Nephron (organoid): ENCODE data around the gene CST7.
"Not testable (repeated sequence)": the region's sequence is repeated elsewhere in the genome, so short reads cannot be mapped to it uniquely, and the experiment has no call there.

Experiments used
- H3K27ac Mint-ChIP-seq, 3 experiments: 2 replicates each; pipeline ENCODE4 v1.8.0; 2020; ENCODE audit warnings: mixed read lengths in 3 of 3, mild to moderate bottlenecking in 2 of 3, moderate library complexity in 1 of 3
- H3K27me3 Mint-ChIP-seq: 2 replicates; pipeline ENCODE4 v1.8.0; 2021; ENCODE audit warnings: low read depth, mild to moderate bottlenecking, moderate library complexity, mixed read lengths
- H3K36me3 Mint-ChIP-seq: 2 replicates; pipeline ENCODE4 v1.8.0; 2020; ENCODE audit warnings: low read depth, mixed read lengths
- H3K4me1 Mint-ChIP-seq: 2 replicates; pipeline ENCODE4 v1.8.0; 2020; ENCODE audit warnings: mixed read lengths
- H3K4me3 Mint-ChIP-seq, 3 experiments: 2 replicates each; pipeline ENCODE4 v1.8.0; 2020; ENCODE audit warnings: mild to moderate bottlenecking in 3 of 3, mixed read lengths in 3 of 3, moderate library complexity in 2 of 3
- H3K9me3 Mint-ChIP-seq: 2 replicates; pipeline ENCODE4 v1.8.0; 2020; ENCODE audit warnings: mixed read lengths
- TF ChIP-seq, protein P1 (sequence below), 3 experiments: fragments of 200-600 bp; sonication (generic); IDR thresholded peaks; one replicate each; pipeline ENCODE4 v1.5.0; 2021; ENCODE audit warnings: antibody characterized with exemption in 3 of 3; ENCODE audit not compliant: unreplicated experiment in 3 of 3

CST7 gene

GRCh38 chr20:24918579-24919566 lies 30.2 kb upstream of the CST7 start:
- peaks cover 8% of the 10 kb centered on the region for H3K9me3 Mint-ChIP-seq
- peak overlapping the region in 2 of 3 experiments; percentile 1 to 54 for H3K4me3 Mint-ChIP-seq
- peaks cover 32% of the 10 kb centered on the region for H3K4me1 Mint-ChIP-seq
- H3K27me3 Mint-ChIP-seq: peaks cover 19% of the 10 kb centered on the region
- H3K36me3 Mint-ChIP-seq: peaks cover 5% of the 10 kb centered on the region
- peak overlapping the region in 2 of 3 experiments; percentile 6 to 13 for H3K27ac Mint-ChIP-seq
- TF ChIP-seq, protein P1, sequence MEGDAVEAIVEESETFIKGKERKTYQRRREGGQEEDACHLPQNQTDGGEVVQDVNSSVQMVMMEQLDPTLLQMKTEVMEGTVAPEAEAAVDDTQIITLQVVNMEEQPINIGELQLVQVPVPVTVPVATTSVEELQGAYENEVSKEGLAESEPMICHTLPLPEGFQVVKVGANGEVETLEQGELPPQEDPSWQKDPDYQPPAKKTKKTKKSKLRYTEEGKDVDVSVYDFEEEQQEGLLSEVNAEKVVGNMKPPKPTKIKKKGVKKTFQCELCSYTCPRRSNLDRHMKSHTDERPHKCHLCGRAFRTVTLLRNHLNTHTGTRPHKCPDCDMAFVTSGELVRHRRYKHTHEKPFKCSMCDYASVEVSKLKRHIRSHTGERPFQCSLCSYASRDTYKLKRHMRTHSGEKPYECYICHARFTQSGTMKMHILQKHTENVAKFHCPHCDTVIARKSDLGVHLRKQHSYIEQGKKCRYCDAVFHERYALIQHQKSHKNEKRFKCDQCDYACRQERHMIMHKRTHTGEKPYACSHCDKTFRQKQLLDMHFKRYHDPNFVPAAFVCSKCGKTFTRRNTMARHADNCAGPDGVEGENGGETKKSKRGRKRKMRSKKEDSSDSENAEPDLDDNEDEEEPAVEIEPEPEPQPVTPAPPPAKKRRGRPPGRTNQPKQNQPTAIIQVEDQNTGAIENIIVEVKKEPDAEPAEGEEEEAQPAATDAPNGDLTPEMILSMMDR (IDR thresholded peaks at IDR 0.05; ENCODE audit: unreplicated experiment in 3 of 3): no peak

GRCh38 chr20:24919665-24920064 lies 29.4 kb upstream of the CST7 start:
- peaks cover 19% of the 10 kb centered on the region for H3K27me3 Mint-ChIP-seq
- H3K4me1 Mint-ChIP-seq: peaks cover 32% of the 10 kb centered on the region
- H3K4me3 Mint-ChIP-seq: peak overlapping the region in 1 of 3 experiments; percentile 5
- H3K27ac Mint-ChIP-seq, H3K36me3 Mint-ChIP-seq, H3K9me3 Mint-ChIP-seq: not testable (repeated sequence)

DNA sequence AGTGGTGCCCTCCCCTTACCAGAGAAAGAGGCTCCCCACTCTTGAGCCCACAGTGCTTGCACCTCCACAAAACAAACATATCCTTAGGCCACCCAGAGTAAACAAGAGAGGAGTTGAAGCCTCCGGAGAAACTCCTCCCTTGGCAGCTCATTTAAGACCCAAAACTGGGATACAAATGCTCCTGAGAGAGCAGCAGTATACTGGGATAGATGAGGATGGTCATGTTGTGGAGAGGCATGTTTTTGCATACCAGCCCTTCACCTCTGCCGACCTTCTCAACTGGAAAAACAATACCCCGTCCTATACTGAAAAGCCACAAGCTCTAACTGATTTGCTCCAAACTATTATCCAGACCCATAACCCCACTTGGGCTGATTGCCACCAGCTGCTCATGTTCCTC lies 28.4 kb upstream of the CST7 start:
- Mint-ChIP-seq H3K4me1 (peaks cover 32% of the 10 kb centered on the region), H3K27me3 (peaks cover 18% of the 10 kb centered on the region), H3K27ac (peak overlapping the region in 2 of 3 experiments; percentile 21 to 32)
- H3K9me3 Mint-ChIP-seq, H3K4me3 Mint-ChIP-seq, H3K36me3 Mint-ChIP-seq: not testable (repeated sequence)

DNA sequence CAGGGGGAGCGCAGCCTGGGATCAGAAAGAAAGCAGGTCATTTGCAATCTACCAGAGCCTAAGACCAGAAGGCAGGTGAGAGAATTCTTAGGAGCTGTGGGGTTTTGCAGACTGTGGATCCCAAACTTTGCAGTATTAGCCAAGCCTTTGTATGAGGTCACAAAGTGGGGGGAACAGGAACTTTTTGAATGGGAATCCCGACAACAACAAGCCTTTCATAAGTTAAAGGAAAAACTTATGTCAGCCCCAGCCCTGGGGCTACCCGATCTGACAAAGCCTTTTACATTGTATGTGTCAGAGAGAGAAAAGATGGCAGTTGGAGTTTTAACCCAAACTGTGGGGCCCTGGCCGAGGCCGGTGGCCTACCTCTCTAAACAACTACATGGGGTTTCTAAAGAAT lies 19.8 kb upstream of the CST7 start:
- not testable (repeated sequence) for H3K27me3 Mint-ChIP-seq, H3K9me3 Mint-ChIP-seq, H3K36me3 Mint-ChIP-seq, H3K4me1 Mint-ChIP-seq, H3K4me3 Mint-ChIP-seq
- peak overlapping the region in 1 of 3 experiments; percentile 24 for H3K27ac Mint-ChIP-seq

GRCh38 chr20:24929867-24930723 lies 19.0 kb upstream of the CST7 start:
- H3K4me1 Mint-ChIP-seq, H3K36me3 Mint-ChIP-seq, H3K4me3 Mint-ChIP-seq, H3K9me3 Mint-ChIP-seq, H3K27me3 Mint-ChIP-seq: not testable (repeated sequence)
- peak overlapping the region; percentile 75 to 90 (median 75) for H3K27ac Mint-ChIP-seq

GRCh38 chr20:24930724-24931688 lies 18.1 kb upstream of the CST7 start:
- H3K4me3 Mint-ChIP-seq, H3K9me3 Mint-ChIP-seq: not testable (repeated sequence)

DNA sequence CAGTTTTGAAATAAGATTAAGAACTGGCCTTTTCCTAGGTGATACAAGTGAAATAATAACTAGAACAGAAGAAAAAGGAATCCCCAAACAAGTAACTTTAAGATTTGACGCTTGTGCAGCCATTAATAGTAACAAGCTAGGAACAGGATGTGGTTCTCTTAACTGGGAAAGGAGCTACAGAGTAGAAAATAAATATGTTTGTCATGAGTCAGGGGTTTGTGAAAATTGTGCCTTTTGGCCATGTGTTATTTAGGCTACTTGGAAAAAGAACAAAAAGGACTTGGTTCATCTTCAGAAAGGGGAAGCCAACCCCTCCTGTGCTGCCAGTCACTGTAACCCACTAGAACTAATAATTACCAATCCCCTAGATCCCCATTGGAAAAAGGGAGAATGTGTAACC lies 17.2 kb upstream of the CST7 start:
- H3K4me3 Mint-ChIP-seq, H3K9me3 Mint-ChIP-seq, H3K27me3 Mint-ChIP-seq, H3K27ac Mint-ChIP-seq, H3K36me3 Mint-ChIP-seq, H3K4me1 Mint-ChIP-seq: not testable (repeated sequence)

More at GRCh38 chr20:24930724-24931688, 18.1 kb upstream of the CST7 start:
- H3K4me1 Mint-ChIP-seq, H3K36me3 Mint-ChIP-seq, H3K27me3 Mint-ChIP-seq: not testable (repeated sequence)
- TF ChIP-seq, protein P1 (IDR thresholded peaks at IDR 0.05; ENCODE audit: unreplicated experiment in 3 of 3): peak in 2 of 3 experiments; percentile 28 to 40
- H3K27ac Mint-ChIP-seq: peak overlapping the region; percentile 75 to 90 (median 75)
